IPS DF 6.9 (cell line): Measurements from ENCODE around the gene SLC5A8.
"Not testable (repeated sequence)": the region's sequence is repeated elsewhere in the genome, so short reads cannot be mapped to it uniquely, and the experiment has no call there.

ENCODE experiments used
- DNase-seq: peaks from one replicate; pipeline ENCODE4 v3.0.0-alpha.2; 2013; ENCODE audit warnings: low read depth, low spot score
- H3K27ac ChIP-seq: one replicate; pipeline ENCODE4 v1.5.1; 2013; ENCODE audit warnings: low read length, control low read depth
- H3K27me3 ChIP-seq: 2 replicates; pipeline ENCODE4 v1.6.1; 2013; ENCODE audit warnings: mild to moderate bottlenecking, low read length; ENCODE audit not compliant: control insufficient read depth, insufficient read depth
- H3K36me3 ChIP-seq: 2 replicates; pipeline ENCODE4 v1.6.1; 2013; ENCODE audit warnings: low read length; ENCODE audit not compliant: control insufficient read depth, insufficient read depth
- H3K4me1 ChIP-seq: 2 replicates; pipeline ENCODE4 v1.6.1; 2013; ENCODE audit warnings: low read length; ENCODE audit not compliant: control insufficient read depth, insufficient read depth
- H3K4me3 ChIP-seq: 2 replicates; pipeline ENCODE4 v1.5.1; 2013; ENCODE audit warnings: mild to moderate bottlenecking, low read length
- H3K9me3 ChIP-seq: 2 replicates; pipeline ENCODE4 v1.6.1; 2013; ENCODE audit warnings: low read length, inconsistent platforms; ENCODE audit not compliant: control insufficient read depth, insufficient read depth
- WGBS: extraction: QIAGEN DNeasy Blood & Tissue Kit; methylation state at CpG from one replicate; pipeline ENCODE4 v1.1.7; 2013; ENCODE audit warnings: mixed read lengths, missing lambda C conversion rate; ENCODE audit not compliant: insufficient read length, insufficient coverage; 5-methylcytosine and 5-hydroxymethylcytosine counted together

The SLC5A8 gene

GRCh38 chr12:101173197-101173749 is 36.8 kb downstream of the SLC5A8 start:
- no peak for DNase-seq
- H3K4me1 ChIP-seq = no peaks in the 10 kb centered on the region
- H3K4me3 ChIP-seq = no peak overlapping the region
- H3K9me3 ChIP-seq = no peaks in the 10 kb centered on the region
- no peak overlapping the region for H3K27ac ChIP-seq
- WGBS = no CpG with 5 or more reads among the region's 7 CpGs
- H3K36me3 ChIP-seq = no peaks in the 10 kb centered on the region
- H3K27me3 ChIP-seq = no peaks in the 10 kb centered on the region

- Histone ChIP-seq H3K4me1 (no peaks in the 10 kb centered on the region), H3K36me3 (no peaks in the 10 kb centered on the region), H3K4me3 (no peak overlapping the region), H3K27me3 (no peaks in the 10 kb centered on the region), H3K9me3 (no peaks in the 10 kb centered on the region), H3K27ac (no peak overlapping the region)
- WGBS = no CpG with 5 or more reads among the region's 5 CpGs
- peak; percentile 45 for DNase-seq
Observed at GRCh38 chr12:101172316-101172715, 37.7 kb downstream of the SLC5A8 start.

DNA sequence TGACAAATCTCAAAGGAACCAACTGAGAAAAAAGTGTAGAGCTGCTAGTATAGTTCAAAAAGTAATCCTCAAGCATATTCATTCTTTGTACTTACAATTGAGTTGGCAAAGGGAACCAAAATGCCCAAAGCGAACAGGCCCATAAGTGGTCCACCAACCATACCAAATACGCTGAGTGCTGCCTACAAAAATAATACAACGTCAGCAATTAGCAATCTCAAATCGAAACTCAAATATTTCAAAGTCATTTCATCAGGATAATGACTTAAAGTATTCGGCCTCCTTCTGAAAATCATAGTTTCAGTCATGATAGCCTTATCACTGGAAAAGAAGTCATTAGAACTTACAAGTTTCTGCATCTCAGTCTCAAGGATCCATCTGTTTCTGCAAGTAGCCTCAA is 42.0 kb downstream of the SLC5A8 start:
- no peak for DNase-seq
- H3K27ac ChIP-seq = no peak overlapping the region

GRCh38 chr12:101166866-101167265 is 43.2 kb downstream of the SLC5A8 start:
- DNase-seq = no peak
- Histone ChIP-seq H3K9me3 (no peaks in the 10 kb centered on the region), H3K27ac (no peak overlapping the region), H3K36me3 (no peaks in the 10 kb centered on the region), H3K4me3 (no peak overlapping the region), H3K27me3 (no peaks in the 10 kb centered on the region), H3K4me1 (no peaks in the 10 kb centered on the region)
- WGBS = 100% methylated on average over 1 of the region's 5 CpGs

More for the DNA sequence above, 42.0 kb downstream of the SLC5A8 start:
- no peaks in the 10 kb centered on the region for H3K36me3 ChIP-seq
- no CpG with 5 or more reads among the region's 5 CpGs for WGBS
- no peaks in the 10 kb centered on the region for H3K4me1 ChIP-seq
- H3K4me3 ChIP-seq = no peak overlapping the region
- no peaks in the 10 kb centered on the region for H3K9me3 ChIP-seq
- no peaks in the 10 kb centered on the region for H3K27me3 ChIP-seq

DNA sequence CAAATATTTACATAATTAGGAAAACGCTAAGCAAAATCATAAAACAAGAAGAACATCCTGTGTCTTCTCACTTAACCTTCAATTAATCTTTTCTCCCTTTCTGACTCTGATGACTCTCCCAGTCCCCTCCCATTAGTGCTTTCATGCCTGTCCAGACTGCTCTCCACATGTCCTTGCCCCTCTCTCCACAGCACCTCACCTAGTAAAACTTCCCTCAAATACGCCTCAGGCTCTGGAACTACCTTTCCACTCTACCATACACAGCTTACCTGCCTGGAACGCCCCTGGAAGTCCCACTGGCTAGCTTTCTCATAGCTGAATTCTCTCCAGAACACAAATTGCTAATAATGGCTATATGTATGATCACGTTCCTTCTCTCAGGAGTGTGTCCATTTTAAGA is 44.7 kb downstream of the SLC5A8 start:
- H3K4me3 ChIP-seq = no peak overlapping the region
- H3K27me3 ChIP-seq = no peaks in the 10 kb centered on the region
- no CpG with 5 or more reads among the region's 4 CpGs for WGBS

GRCh38 chr12:101145777-101146431 is 64.1 kb downstream of the SLC5A8 start:
- H3K4me1 ChIP-seq, H3K9me3 ChIP-seq, H3K27me3 ChIP-seq, H3K27ac ChIP-seq, DNase-seq, H3K36me3 ChIP-seq: not testable (repeated sequence)
- peak overlapping the region; percentile 13; the same call in 1 of the 2 replicates for H3K4me3 ChIP-seq
- no CpG with 5 or more reads among the region's 35 CpGs for WGBS

More for the DNA sequence above, 44.7 kb downstream of the SLC5A8 start:
- Histone ChIP-seq H3K4me1 (no peaks in the 10 kb centered on the region), H3K9me3 (no peaks in the 10 kb centered on the region), H3K27ac (no peak overlapping the region), H3K36me3 (no peaks in the 10 kb centered on the region)
- DNase-seq = no peak

DNA sequence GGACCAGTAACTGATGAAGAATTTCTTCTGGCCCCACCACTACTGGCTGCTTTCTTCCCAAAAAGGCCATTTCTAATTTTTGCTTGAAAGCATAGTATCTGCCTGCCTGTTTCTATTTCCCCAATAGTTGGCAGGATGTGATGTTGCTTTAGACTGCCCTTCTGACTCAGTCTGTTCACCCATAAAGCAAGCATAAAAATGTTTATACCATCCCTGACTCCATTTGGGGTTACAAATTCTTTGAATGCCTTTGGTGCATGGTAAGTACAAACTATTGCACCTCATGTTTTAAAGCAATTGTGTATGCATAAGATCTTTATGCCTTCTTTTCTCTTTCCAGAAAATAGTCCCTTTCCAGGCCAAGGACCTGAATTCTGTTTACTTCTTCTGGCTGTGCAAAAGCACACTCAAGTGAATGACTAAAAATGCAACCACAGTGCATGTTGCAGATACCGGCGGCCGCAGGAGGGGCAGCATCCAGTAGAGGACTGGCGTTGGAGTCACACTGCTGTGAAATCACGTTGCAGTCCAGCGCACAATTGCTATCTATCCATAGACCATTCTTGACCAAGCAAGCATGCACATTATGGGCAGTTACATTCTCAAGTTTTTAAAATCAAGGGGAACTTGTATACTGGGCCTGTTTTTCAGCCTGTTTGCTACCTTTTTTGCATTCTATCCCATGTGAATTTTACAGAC is 82.4 kb downstream of the SLC5A8 start:
- 0 out of 2 replicates have a peak, but pooled peaks cover 2% of the 10 kb centered on the region for H3K36me3 ChIP-seq
- no peaks in the 10 kb centered on the region for H3K9me3 ChIP-seq
- no peak overlapping the region for H3K4me3 ChIP-seq
- H3K27me3 ChIP-seq = no peaks in the 10 kb centered on the region
- no peak overlapping the region for H3K27ac ChIP-seq
- DNase-seq = no peak
- no CpG with 5 or more reads among the region's 6 CpGs for WGBS
- H3K4me1 ChIP-seq = no peaks in the 10 kb centered on the region

GRCh38 chr12:101117842-101118241 is 92.2 kb downstream of the SLC5A8 start:
- Histone ChIP-seq H3K4me1 (no peaks in the 10 kb centered on the region), H3K36me3 (no peaks in the 10 kb centered on the region), H3K27ac (no peak overlapping the region), H3K9me3 (no peaks in the 10 kb centered on the region), H3K4me3 (no peak overlapping the region), H3K27me3 (no peaks in the 10 kb centered on the region)
- no CpG with 5 or more reads among the region's 2 CpGs for WGBS
- DNase-seq = no peak

GRCh38 chr12:101116911-101117310 is 93.1 kb downstream of the SLC5A8 start:
- Histone ChIP-seq H3K9me3 (no peaks in the 10 kb centered on the region), H3K27me3 (no peaks in the 10 kb centered on the region), H3K36me3 (no peaks in the 10 kb centered on the region), H3K4me1 (no peaks in the 10 kb centered on the region), H3K4me3 (no peak overlapping the region), H3K27ac (no peak overlapping the region)
- no peak for DNase-seq
- no CpG with 5 or more reads among the region's 4 CpGs for WGBS

GRCh38 chr12:101115326-101115725 is 94.7 kb downstream of the SLC5A8 start:
- Histone ChIP-seq H3K27me3 (no peaks in the 10 kb centered on the region), H3K27ac (no peak overlapping the region), H3K9me3 (no peaks in the 10 kb centered on the region), H3K4me1 (no peaks in the 10 kb centered on the region), H3K36me3 (no peaks in the 10 kb centered on the region), H3K4me3 (no peak overlapping the region)
- no CpG with 5 or more reads among the region's 2 CpGs for WGBS
- no peak for DNase-seq
